Keratinocyte (primary cell): ENCODE results near the gene AKAP8L. TPM values are rescaled to one million over a fixed set of nuclear protein-coding genes. Genes with fewer than 3 reads are reported as not detected.

Experiments
- DNase-seq: peaks from one replicate; pipeline ENCODE4 v3.0.0-alpha.2; 2011; ENCODE audit warnings: low read depth, missing footprints, low spot score
- FAIRE-seq: peaks from 2 replicates; lab custom pipeline; 2011; peaks lifted over from hg19 to GRCh38; lab: Jason Lieb, UNC
- H2AFZ ChIP-seq: 2 replicates; pipeline ENCODE4 v1.6.0; 2012; ENCODE audit warnings: low read length, control low read depth, inconsistent platforms; ENCODE audit not compliant: control insufficient read depth
- H3K27ac ChIP-seq: 2 replicates; pipeline ENCODE4 v1.5.1; 2011; ENCODE audit warnings: low read length; ENCODE audit not compliant: control insufficient read depth, insufficient read depth
- H3K27me3 ChIP-seq: 3 replicates; pipeline ENCODE4 v1.6.0; 2011; ENCODE audit warnings: low read length; ENCODE audit not compliant: control insufficient read depth, insufficient read depth; ENCODE audit errors: extremely low read depth
- H3K36me3 ChIP-seq, 2 experiments: 2 replicates in 1 of 2; 3 replicates in 1 of 2; pipeline ENCODE4 v1.5.1; 2011; ENCODE audit warnings: low read length in 2 of 2, mild to moderate bottlenecking in 1 of 2; ENCODE audit not compliant: control insufficient read depth in 2 of 2, insufficient read depth in 2 of 2; ENCODE audit errors: extremely low read depth in 1 of 2
- H3K4me1 ChIP-seq: 3 replicates; pipeline ENCODE4 v1.5.1; 2011; ENCODE audit warnings: low read length; ENCODE audit not compliant: control insufficient read depth, insufficient read depth; ENCODE audit errors: extremely low read depth
- H3K4me2 ChIP-seq: 3 replicates; pipeline ENCODE4 v1.6.0; 2011; ENCODE audit warnings: low read depth, low read length; ENCODE audit not compliant: control insufficient read depth, insufficient read depth; ENCODE audit errors: extremely low read depth
- H3K4me3 ChIP-seq, 3 experiments: fragments of 200-600 bp in 1 of 3; sonication (generic) in 1 of 3; 2 replicates in 2 of 3; 3 replicates in 1 of 3; pipeline ENCODE4 v1.5.1; 2011 to 2016; ENCODE audit warnings: low read length in 3 of 3, mild to moderate bottlenecking in 3 of 3, control low read depth in 2 of 3, inconsistent platforms in 1 of 3, low read depth in 1 of 3, mixed read lengths in 1 of 3, mixed run types in 1 of 3, moderate library complexity in 1 of 3; ENCODE audit not compliant: control insufficient read depth in 2 of 3, insufficient read depth in 2 of 3; ENCODE audit errors: extremely low read depth in 1 of 3
- H3K79me2 ChIP-seq: 2 replicates; pipeline ENCODE4 v1.6.0; 2012; ENCODE audit warnings: low read length; ENCODE audit not compliant: control insufficient read depth, insufficient read depth
- H3K9ac ChIP-seq: 3 replicates; pipeline ENCODE4 v1.6.0; 2011; ENCODE audit warnings: low read length; ENCODE audit not compliant: control insufficient read depth, insufficient read depth; ENCODE audit errors: extremely low read depth
- H3K9me1 ChIP-seq: 3 replicates; pipeline ENCODE4 v1.6.0; 2011; ENCODE audit warnings: low read length; ENCODE audit not compliant: control insufficient read depth, insufficient read depth; ENCODE audit errors: extremely low read depth
- H3K9me3 ChIP-seq: 2 replicates; pipeline ENCODE4 v1.5.1; 2012; ENCODE audit warnings: low read depth, low read length; ENCODE audit not compliant: control insufficient read depth
- H4K20me1 ChIP-seq: 3 replicates; pipeline ENCODE4 v1.6.0; 2011; ENCODE audit warnings: low read length; ENCODE audit not compliant: control insufficient read depth, insufficient read depth; ENCODE audit errors: extremely low read depth
- EZH2 ChIP-seq: IDR thresholded peaks from one replicate; pipeline ENCODE4 v1.6.1; 2012; ENCODE audit warnings: inconsistent platforms, mild to moderate bottlenecking, low read length, moderate library complexity
- dilution Hi-C: fragments of 300-500 bp; cut with MboI; formaldehyde crosslinking; loops from one replicate; pipeline ENCODE4 v1.7.0; 2020; ENCODE audit warnings: low sequenced_read_pairs; ENCODE audit not compliant: extremely low pct_ligation_motif_present
- polyA plus RNA-seq, 5 experiments: library from polyadenylated mRNA; depleted of rRNA in 3 of 5; stranded (reverse) in 3 of 5; stranded (forward) in 1 of 5; unstranded in 1 of 5; fragments of >200 nt; gene quantifications; 1 replicate in 1 of 5; 2 replicates in 3 of 5; 3 replicates in 1 of 5; pipeline versions ENCODE4 v1.2.1 to v1.2.3, GENCODE V29; 2011 to 2012; ENCODE audit warnings: missing spikeins in 2 of 5, low read depth in 1 of 5, low replicate concordance in 1 of 5
- TF ChIP-seq, protein P1 (sequence below), 3 experiments: IDR thresholded peaks in 1 of 3; conservative IDR thresholded peaks in 1 of 3; optimal IDR thresholded peaks in 1 of 3; 2 replicates in 2 of 3; 3 replicates in 1 of 3; pipeline versions ENCODE3 to v1.5.1; 2011; ENCODE audit warnings: low read length in 3 of 3, mild to moderate bottlenecking in 3 of 3, moderate library complexity in 2 of 3, control low read depth in 1 of 3, inconsistent platforms in 1 of 3; ENCODE audit not compliant: insufficient read depth in 2 of 3; ENCODE audit errors: extremely low read depth in 1 of 3

The AKAP8L gene
- polyA plus RNA-seq, 1 donor (not counting 4 experiments of a cell fraction or from before 2014, with no cell fraction given) = 48.2 TPM

DNA sequence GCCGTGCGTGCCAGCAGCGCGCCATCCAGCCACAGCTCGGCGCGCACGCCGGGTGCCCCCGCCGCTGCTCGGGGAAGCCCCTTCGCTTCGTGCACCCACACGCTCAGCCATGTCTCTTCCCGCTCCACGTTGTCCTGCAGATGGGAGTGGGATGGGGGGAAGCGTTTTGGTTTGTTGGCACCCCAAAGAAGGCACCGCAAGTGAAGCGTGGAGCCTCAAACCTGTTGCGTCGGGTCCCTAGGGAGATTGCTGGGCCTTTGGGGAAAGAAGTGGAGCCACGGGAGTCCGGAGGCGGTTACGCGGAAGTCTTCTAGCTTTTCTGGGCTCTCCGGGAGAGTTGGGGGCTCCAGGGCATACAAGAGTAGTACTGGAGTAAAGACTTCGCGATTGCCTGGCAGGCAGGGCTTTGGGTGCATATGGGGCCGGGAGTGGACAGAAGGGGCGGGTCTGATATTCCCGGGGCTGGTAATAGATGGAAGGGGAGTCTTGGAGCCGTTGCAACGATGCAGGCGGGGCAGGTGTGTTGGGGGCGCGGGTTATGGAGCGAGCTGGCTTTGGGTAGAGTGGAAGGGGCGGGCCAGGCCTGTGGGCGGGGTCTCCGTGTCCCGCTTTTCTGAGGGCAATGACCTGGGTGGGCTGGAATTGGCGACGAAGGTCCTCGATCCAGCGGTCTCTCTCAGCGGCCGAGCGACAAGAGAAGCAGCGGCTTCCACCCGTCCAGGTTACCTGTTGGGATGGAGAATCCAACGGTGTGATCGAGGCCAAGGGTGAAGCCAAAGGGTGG lies 39.1 kb upstream of the AKAP8L start:
- Histone ChIP-seq H3K9ac (no peak overlapping the region), H3K4me2 (peak overlapping the region; percentile 22), H4K20me1 (no peaks in the 10 kb centered on the region), H2AFZ (no peak overlapping the region), H3K4me3 (no peak overlapping the region), H3K4me1 (no peaks in the 10 kb centered on the region), H3K9me1 (no peaks in the 10 kb centered on the region), H3K79me2 (no peaks in the 10 kb centered on the region), H3K27ac (no peak overlapping the region), H3K27me3 (peaks cover 64% of the 10 kb centered on the region), H3K9me3 (no peaks in the 10 kb centered on the region), H3K36me3 (no peaks in the 10 kb centered on the region)
- DNase-seq (no peak), FAIRE-seq (no peak)
- dilution Hi-C loops = no loop called here
- peak; percentile 72 for TF ChIP-seq EZH2
- TF ChIP-seq, protein P1, sequence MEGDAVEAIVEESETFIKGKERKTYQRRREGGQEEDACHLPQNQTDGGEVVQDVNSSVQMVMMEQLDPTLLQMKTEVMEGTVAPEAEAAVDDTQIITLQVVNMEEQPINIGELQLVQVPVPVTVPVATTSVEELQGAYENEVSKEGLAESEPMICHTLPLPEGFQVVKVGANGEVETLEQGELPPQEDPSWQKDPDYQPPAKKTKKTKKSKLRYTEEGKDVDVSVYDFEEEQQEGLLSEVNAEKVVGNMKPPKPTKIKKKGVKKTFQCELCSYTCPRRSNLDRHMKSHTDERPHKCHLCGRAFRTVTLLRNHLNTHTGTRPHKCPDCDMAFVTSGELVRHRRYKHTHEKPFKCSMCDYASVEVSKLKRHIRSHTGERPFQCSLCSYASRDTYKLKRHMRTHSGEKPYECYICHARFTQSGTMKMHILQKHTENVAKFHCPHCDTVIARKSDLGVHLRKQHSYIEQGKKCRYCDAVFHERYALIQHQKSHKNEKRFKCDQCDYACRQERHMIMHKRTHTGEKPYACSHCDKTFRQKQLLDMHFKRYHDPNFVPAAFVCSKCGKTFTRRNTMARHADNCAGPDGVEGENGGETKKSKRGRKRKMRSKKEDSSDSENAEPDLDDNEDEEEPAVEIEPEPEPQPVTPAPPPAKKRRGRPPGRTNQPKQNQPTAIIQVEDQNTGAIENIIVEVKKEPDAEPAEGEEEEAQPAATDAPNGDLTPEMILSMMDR (optimal IDR thresholded peaks at IDR 0.05 in 1 of 3, IDR thresholded peaks at IDR 0.05 in 1 of 3, conservative IDR thresholded peaks at IDR 0.05 in 1 of 3; ENCODE audit: extremely low read depth in 1 of 3, insufficient read depth in 2 of 3, low read length in 3 of 3) = no peak

DNA sequence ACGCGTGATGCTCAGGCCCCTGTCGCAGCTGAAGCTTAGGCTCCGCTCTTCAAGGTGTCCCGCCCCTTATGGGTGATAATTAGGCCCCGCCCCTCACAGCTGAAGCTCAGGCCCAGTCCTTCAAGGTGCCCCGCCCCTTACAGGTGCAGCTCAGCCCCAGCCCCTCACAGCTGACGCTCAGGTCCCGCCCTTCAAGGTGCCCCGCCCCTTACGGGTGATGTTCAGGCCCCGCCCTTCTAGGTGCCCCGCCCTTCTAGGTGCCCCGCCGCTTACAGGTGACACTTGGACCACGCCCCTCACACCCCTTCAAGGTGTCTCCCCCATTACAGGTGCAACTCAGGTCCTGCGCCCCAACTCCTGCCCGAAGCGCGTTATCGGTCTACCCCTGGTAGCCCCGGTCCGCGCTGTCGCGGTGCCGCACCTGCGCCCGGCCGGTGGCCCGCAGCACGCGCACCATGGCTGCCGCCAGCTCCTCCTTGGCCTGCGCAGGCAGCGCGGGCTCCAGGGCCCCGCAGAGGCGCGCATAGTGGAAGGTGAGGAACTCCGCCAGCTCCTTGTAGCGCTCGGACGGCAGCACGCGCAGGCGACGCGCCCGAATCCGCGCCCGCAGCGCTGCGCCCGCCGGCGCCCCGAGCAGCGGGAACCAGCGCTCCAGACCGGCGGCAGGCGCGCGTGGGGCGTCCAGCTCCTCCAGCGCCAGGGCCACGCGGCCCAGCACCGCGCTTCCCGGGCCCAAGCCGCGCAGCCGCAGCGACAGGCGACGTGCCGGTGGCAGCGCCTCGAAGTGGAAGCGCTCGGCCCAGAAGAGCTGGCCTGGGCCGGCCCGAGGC lies 38.3 kb upstream of the AKAP8L start:
- no peaks in the 10 kb centered on the region for H3K9me1 ChIP-seq
- DNase-seq (no peak), FAIRE-seq (no peak)
- H3K79me2 ChIP-seq = no peaks in the 10 kb centered on the region
- H3K27me3 ChIP-seq = peaks cover 69% of the 10 kb centered on the region
- H3K9me3 ChIP-seq = no peaks in the 10 kb centered on the region
- no peak overlapping the region for H3K4me3 ChIP-seq
- no peak overlapping the region for H2AFZ ChIP-seq
- no peak for TF ChIP-seq EZH2
- TF ChIP-seq, protein P1 (optimal IDR thresholded peaks at IDR 0.05 in 1 of 3, IDR thresholded peaks at IDR 0.05 in 1 of 3, conservative IDR thresholded peaks at IDR 0.05 in 1 of 3; ENCODE audit: extremely low read depth in 1 of 3, insufficient read depth in 2 of 3, low read length in 3 of 3) = no peak
- peak overlapping the region; percentile 48 for H3K4me2 ChIP-seq
- no peak overlapping the region for H3K27ac ChIP-seq
- H3K4me1 ChIP-seq = peaks cover 3% of the 10 kb centered on the region
- no peak overlapping the region for H3K9ac ChIP-seq
- no peaks in the 10 kb centered on the region for H4K20me1 ChIP-seq
- H3K36me3 ChIP-seq = no peaks in the 10 kb centered on the region
- dilution Hi-C loops = no loop called here
